H1 (cell line): ENCODE data around the gene UPF1. TPM values are rescaled to one million over a fixed set of nuclear protein-coding genes. Genes with fewer than 3 reads are reported as not detected.

Experiments
- CTCF ChIA-PET: fragments of 300-600 bp; sonication (Branson Sonifier 250); formaldehyde crosslinking; loops from one replicate; lab custom pipeline; 2021; ENCODE audit not compliant: partially characterized antibody; lab: Charles Lee
- POLR2A ChIA-PET: fragments of 300-600 bp; sonication (Branson Sonifier 250); formaldehyde crosslinking; loops from one replicate; lab custom pipeline; 2021; ENCODE audit warnings: inconsistent platforms; ENCODE audit not compliant: partially characterized antibody; lab: Charles Lee
- DNase-seq, 2 experiments: peaks; one replicate each; pipeline versions ENCODE4 v3.0.0 to v3.0.0-alpha.2; 2010 to 2022; ENCODE audit warnings: low spot score in 2 of 2, low read depth in 1 of 2, mixed read lengths in 1 of 2
- FAIRE-seq: peaks from 2 replicates; lab custom pipeline; 2011; peaks lifted over from hg19 to GRCh38; lab: Jason Lieb, UNC
- H2AFZ ChIP-seq: 2 replicates; pipeline ENCODE4 v1.8.1; 2012; ENCODE audit warnings: low read length, inconsistent platforms
- H2AK5ac ChIP-seq: 2 replicates; pipeline ENCODE4 v1.6.1; 2013; ENCODE audit warnings: low read depth, low read length
- H2BK120ac ChIP-seq: replicated peaks from 2 replicates; pipeline ENCODE3; 2013; ENCODE audit warnings: low read depth, low read length, inconsistent platforms
- H2BK12ac ChIP-seq: 2 replicates; pipeline ENCODE4 v1.6.1; 2013; ENCODE audit warnings: low read depth, low read length
- H2BK15ac ChIP-seq: 2 replicates; pipeline ENCODE4 v1.6.1; 2013; ENCODE audit warnings: low read length
- H2BK20ac ChIP-seq: 2 replicates; pipeline ENCODE4 v1.6.1; 2013; ENCODE audit warnings: low read length
- H2BK5ac ChIP-seq: 2 replicates; pipeline ENCODE4 v1.6.1; 2013; ENCODE audit warnings: low read depth, low read length
- H3K14ac ChIP-seq: 2 replicates; pipeline ENCODE4 v1.6.1; 2013; ENCODE audit warnings: inconsistent platforms; ENCODE audit not compliant: insufficient read length
- H3K18ac ChIP-seq: 2 replicates; pipeline ENCODE4 v1.6.1; 2013; ENCODE audit warnings: low read length; ENCODE audit errors: extremely low read depth
- H3K23ac ChIP-seq: 2 replicates; pipeline ENCODE4 v1.6.1; 2013; ENCODE audit warnings: inconsistent platforms; ENCODE audit not compliant: insufficient read length
- H3K23me2 ChIP-seq: 2 replicates; pipeline ENCODE4 v1.6.1; 2013; ENCODE audit warnings: low read depth, low read length
- H3K27ac ChIP-seq: 2 replicates; pipeline ENCODE4 v1.6.1; 2011; ENCODE audit warnings: low read depth, low read length, inconsistent platforms
- H3K27me3 ChIP-seq, 4 experiments: replicated peaks in 1 of 4; 1 replicate in 1 of 4; 2 replicates in 3 of 4; pipeline versions ENCODE4 v1.6.1 to v1.8.1; 2011 to 2013; ENCODE audit warnings: low read length in 3 of 4, mild to moderate bottlenecking in 3 of 4, inconsistent platforms in 2 of 4, mixed read lengths in 2 of 4, moderate library complexity in 1 of 4; ENCODE audit not compliant: control insufficient read depth in 3 of 4, insufficient read depth in 3 of 4; ENCODE audit errors: extremely low read depth in 1 of 4
- H3K36me3 ChIP-seq, 4 experiments: 2 replicates each; pipeline versions ENCODE4 v1.6.1 to v1.8.1; 2011 to 2013; ENCODE audit warnings: mild to moderate bottlenecking in 4 of 4, low read length in 3 of 4, moderate library complexity in 2 of 4, control low read depth in 1 of 4, inconsistent platforms in 1 of 4; ENCODE audit not compliant: insufficient read depth in 4 of 4, control insufficient read depth in 2 of 4
- H3K4ac ChIP-seq: replicated peaks from 2 replicates; pipeline ENCODE3; 2013; ENCODE audit warnings: low read length, low read depth, mixed read lengths, inconsistent platforms; ENCODE audit not compliant: insufficient read length
- H3K4me1 ChIP-seq, 4 experiments: replicated peaks in 1 of 4; 1 replicate in 1 of 4; 2 replicates in 3 of 4; pipeline versions ENCODE4 v1.6.1 to v1.8.1; 2011 to 2013; ENCODE audit warnings: low read length in 3 of 4, inconsistent platforms in 2 of 4, mixed read lengths in 1 of 4; ENCODE audit not compliant: insufficient read depth in 4 of 4, control insufficient read depth in 3 of 4
- H3K4me2 ChIP-seq, 2 experiments: 2 replicates each; pipeline versions ENCODE4 v1.6.1 to v1.8.1; 2011 to 2013; ENCODE audit warnings: low read depth in 2 of 2, low read length in 2 of 2, control low read depth in 1 of 2, inconsistent platforms in 1 of 2, mild to moderate bottlenecking in 1 of 2; ENCODE audit not compliant: insufficient read depth in 1 of 2
- H3K4me3 ChIP-seq, 4 experiments: fragments of 200-600, 300-600 bp in 1 of 4; sonication (generic), shearing (Covaris generic), sonication (Bioruptor Twin) in 1 of 4; 2 replicates each; pipeline versions ENCODE4 v1.5.1 to v1.8.1; 2011 to 2016; ENCODE audit warnings: low read length in 4 of 4, low read depth in 3 of 4, control low read depth in 2 of 4, inconsistent platforms in 2 of 4, mild to moderate bottlenecking in 2 of 4, mixed read lengths in 1 of 4, moderate library complexity in 1 of 4; ENCODE audit not compliant: insufficient read depth in 2 of 4; ENCODE audit errors: extremely low read depth in 1 of 4
- H3K56ac ChIP-seq: replicated peaks from 2 replicates; pipeline ENCODE3; 2013; ENCODE audit warnings: low read depth, mild to moderate bottlenecking, mixed read lengths, low read length, inconsistent platforms; ENCODE audit not compliant: insufficient read length
- H3K79me1 ChIP-seq: 2 replicates; pipeline ENCODE4 v1.6.1; 2013; ENCODE audit warnings: low read depth, low read length, control low read depth
- H3K79me2 ChIP-seq, 2 experiments: 2 replicates each; pipeline versions ENCODE4 v1.6.1 to v1.8.1; 2012 to 2013; ENCODE audit warnings: low read length in 2 of 2, mild to moderate bottlenecking in 2 of 2, inconsistent platforms in 1 of 2; ENCODE audit not compliant: insufficient read depth in 2 of 2, control insufficient read depth in 1 of 2
- H3K9ac ChIP-seq, 4 experiments: replicated peaks in 1 of 4; 1 replicate in 1 of 4; 2 replicates in 3 of 4; pipeline versions ENCODE4 v1.6.1 to v1.8.1; 2011 to 2013; ENCODE audit warnings: low read depth in 3 of 4, low read length in 3 of 4, control low read depth in 2 of 4, mild to moderate bottlenecking in 2 of 4, moderate library complexity in 2 of 4, inconsistent platforms in 1 of 4; ENCODE audit errors: extremely low read depth in 1 of 4
- H3K9me3 ChIP-seq, 2 experiments: 2 replicates each; pipeline versions ENCODE4 v1.6.1 to v1.8.1; 2012 to 2013; ENCODE audit warnings: mild to moderate bottlenecking in 2 of 2, moderate library complexity in 2 of 2, control low read depth in 1 of 2, inconsistent platforms in 1 of 2, low read depth in 1 of 2, low read length in 1 of 2, mixed read lengths in 1 of 2; ENCODE audit not compliant: insufficient read depth in 2 of 2
- H4K20me1 ChIP-seq, 2 experiments: replicated peaks in 1 of 2; 2 replicates each; pipeline versions ENCODE3 to v1.8.1; 2011 to 2013; ENCODE audit warnings: inconsistent platforms in 2 of 2, low read length in 2 of 2, mild to moderate bottlenecking in 1 of 2; ENCODE audit not compliant: insufficient read depth in 2 of 2, control insufficient read depth in 1 of 2
- H4K5ac ChIP-seq: 2 replicates; pipeline ENCODE4 v1.6.1; 2013; ENCODE audit warnings: low read length, low read depth, mixed read lengths, inconsistent platforms; ENCODE audit not compliant: insufficient read length
- H4K8ac ChIP-seq: 2 replicates; pipeline ENCODE4 v1.8.0; 2013; ENCODE audit warnings: mild to moderate bottlenecking, moderate library complexity, low read length, inconsistent platforms; ENCODE audit not compliant: insufficient read depth; ENCODE audit errors: extremely low read depth
- H4K91ac ChIP-seq: replicated peaks from 2 replicates; pipeline ENCODE3; 2013; ENCODE audit warnings: low read length, mixed read lengths, inconsistent platforms; ENCODE audit not compliant: insufficient read length
- BCL11A ChIP-seq, 2 experiments: IDR thresholded peaks; one replicate each; pipeline ENCODE4 v1.6.1; 2011; ENCODE audit warnings: low read depth in 2 of 2, low read length in 2 of 2, mild to moderate bottlenecking in 2 of 2
- CBX5 ChIP-seq: fragments of 300-800, 300-1000 bp; sonication (generic); IDR thresholded peaks from 2 replicates; pipeline ENCODE4 v1.7.1; 2016; ENCODE audit warnings: antibody characterized with exemption, low read length, low read depth
- CBX8 ChIP-seq: fragments of 300-800, 300-1000 bp; sonication (generic); IDR thresholded peaks from 2 replicates; pipeline ENCODE4 v1.7.1; 2016; ENCODE audit warnings: low read depth, low read length, borderline replicate concordance
- CHD2 ChIP-seq: IDR thresholded peaks from 2 replicates; pipeline ENCODE4 v1.6.1; 2012; ENCODE audit warnings: low read length, improper control_type of control experiment
- JUND ChIP-seq: IDR thresholded peaks from 2 replicates; pipeline ENCODE4 v1.6.1; 2011; ENCODE audit warnings: mild to moderate bottlenecking, improper control_type of control experiment, low read length
- KDM4A ChIP-seq: IDR thresholded peaks from one replicate; pipeline ENCODE4 v1.7.1; 2012; ENCODE audit warnings: low read depth, mild to moderate bottlenecking, moderate library complexity, low read length, inconsistent platforms; ENCODE audit not compliant: severe bottlenecking
- KDM5A ChIP-seq: fragments of 200-600 bp; IDR thresholded peaks from 2 replicates; pipeline ENCODE4 v1.7.1; 2012; ENCODE audit warnings: mild to moderate bottlenecking, low read length, inconsistent platforms, mixed read lengths
- NANOG ChIP-seq: IDR thresholded peaks from 2 replicates; pipeline ENCODE4 v1.6.1; 2011; ENCODE audit warnings: low read length, low read depth, mild to moderate bottlenecking, inconsistent platforms; ENCODE audit not compliant: insufficient read depth, poor library complexity, severe bottlenecking
- RNF2 ChIP-seq: fragments of 200-900, 300-1000 bp; sonication (generic); IDR thresholded peaks from 2 replicates; pipeline ENCODE4 v1.7.1; 2016; ENCODE audit warnings: borderline replicate concordance, low read depth, mild to moderate bottlenecking, antibody characterized with exemption, low read length; ENCODE audit not compliant: poor library complexity, severe bottlenecking; ENCODE audit errors: missing control alignments
- RXRA ChIP-seq: IDR thresholded peaks from 2 replicates; pipeline ENCODE4 v1.6.1; 2011; ENCODE audit warnings: low read depth, mild to moderate bottlenecking, low read length, moderate library complexity; ENCODE audit not compliant: insufficient read depth
- SAP30 ChIP-seq: fragments of 300-600 bp; sonication (generic); IDR thresholded peaks from 2 replicates; pipeline ENCODE4 v1.7.1; 2012; ENCODE audit warnings: low read length, moderate library complexity, mild to moderate bottlenecking, inconsistent platforms; ENCODE audit not compliant: insufficient read depth, insufficient replicate concordance
- SUZ12 ChIP-seq: fragments of 200-600 bp; sonication (generic); IDR thresholded peaks from 2 replicates; pipeline ENCODE4 v1.6.1; 2012; ENCODE audit warnings: mild to moderate bottlenecking, inconsistent platforms, low read length, moderate library complexity, mixed read lengths
- WGBS, 2 experiments: shearing (Covaris generic) in 1 of 2; methylation state at CpG; one replicate each; pipeline versions ENCODE4 v1.1.6 to v1.1.7; 2013 to 2015; ENCODE audit warnings: low lambda C conversion rate in 2 of 2, mixed read lengths in 2 of 2, inconsistent platforms in 1 of 2, low coverage in 1 of 2, missing lambda C conversion rate in 1 of 2; ENCODE audit not compliant: insufficient replicate concordance in 2 of 2, insufficient coverage in 1 of 2, insufficient read length in 1 of 2; ENCODE audit errors: extremely low coverage in 1 of 2, missing lambda C conversion rate in 1 of 2; 5-methylcytosine and 5-hydroxymethylcytosine counted together
- polyA plus RNA-seq, 7 experiments: library from polyadenylated mRNA; depleted of rRNA in 3 of 7; stranded (reverse) in 5 of 7; unstranded in 2 of 7; fragments of >200 nt in 5 of 7; fragments of 200-250 nt in 2 of 7; gene quantifications; 1 replicate in 5 of 7; 2 replicates in 1 of 7; 4 replicates in 1 of 7; pipeline versions ENCODE4 v1.2.1 to v1.2.3, GENCODE V29; 2011 to 2013; ENCODE audit warnings: missing spikeins in 2 of 7, mixed read lengths in 2 of 7
- total RNA-seq: library from RNA; stranded (reverse); fragmentation: NEBNext Ultra II Directional; extraction: Animal tissue kit (Norgen Biotek cat#: 25700); gene quantifications from 2 replicates; pipeline ENCODE4 v1.2.1, GENCODE V29; 2021

The UPF1 gene
- total and polyA plus RNA-seq, 2 of the 8 experiments (the other 6 are each of a cell fraction or from before 2014, with no cell fraction given) = 46.4 to 62.0 TPM

- H3K4me2 ChIP-seq = peak overlapping the region; percentile 60 to 75
- WGBS, 2 experiments = 46% methylated on average over 17 of the region's 21 CpGs; no CpG with 5 or more reads in 1 of the 2 experiments
- CTCF ChIA-PET = interaction anchor here (0.7 to 1.0 kb wide), 4 partner anchors 18 to 340 kb away, joined by 3 to 4 read pairs (median 3); no protein-coding TSS in a partner anchor
- TF ChIP-seq KDM4A (no peak), BCL11A (IDR thresholded peaks at IDR 0.05; ENCODE audit: low read depth in 2 of 2, low read length in 2 of 2) (no peak), NANOG (no peak), SUZ12 (no peak), SAP30 (no peak), CHD2 (no peak), KDM5A (no peak), RXRA (no peak), CBX8 (no peak), RNF2 (no peak), CBX5 (no peak), JUND (no peak)
Observed at GRCh38 chr19:18791315-18791678, 40.5 kb upstream of the UPF1 start.

More at GRCh38 chr19:18791315-18791678, 40.5 kb upstream of the UPF1 start:
- no peak overlapping the region for H3K9ac ChIP-seq
- no peak overlapping the region for H3K27ac ChIP-seq
- no peak overlapping the region; the same call in 1 of the 2 replicates for H3K18ac ChIP-seq
- DNase-seq = no peak
- FAIRE-seq = no peak
- no peak overlapping the region for H4K91ac ChIP-seq
- no peak overlapping the region for H3K56ac ChIP-seq
- no peak overlapping the region for H4K5ac ChIP-seq
- H3K4ac ChIP-seq = no peak overlapping the region
- POLR2A ChIA-PET = interaction anchor here (0.7 to 1.4 kb wide), 3 partner anchors 16 to 41 kb away, joined by 4 to 6 read pairs (median 5); partner anchors contain the start of gene UPF1
- no peak overlapping the region for H2AK5ac ChIP-seq
- peak overlapping the region in 1 of 4 experiments; percentile 59; a peak in 2 of 8 replicates for H3K4me3 ChIP-seq
- H2BK120ac ChIP-seq = no peak overlapping the region
- no peak overlapping the region for H3K23ac ChIP-seq
- no peak overlapping the region for H2AFZ ChIP-seq
- H2BK20ac ChIP-seq = no peak overlapping the region
- no peak overlapping the region for H3K14ac ChIP-seq
- H2BK5ac ChIP-seq = no peak overlapping the region
- H3K9me3 ChIP-seq = no peaks in the 10 kb centered on the region; a peak in 1 of 4 replicates
- H3K27me3 ChIP-seq = peaks cover 74 to 93% (median 90%) of the 10 kb centered on the region in 4 experiments
- H2BK12ac ChIP-seq = no peak overlapping the region
- H3K4me1 ChIP-seq = peaks cover 0 to 30% (median 16%) of the 10 kb centered on the region in 4 experiments; a peak in 6 of 7 replicates
- no peaks in the 10 kb centered on the region for H3K79me2 ChIP-seq
- H3K36me3 ChIP-seq = peaks cover 0 to 7% (median 0%) of the 10 kb centered on the region in 4 experiments; a peak in 1 of 8 replicates
- no peaks in the 10 kb centered on the region for H3K79me1 ChIP-seq
- H2BK15ac ChIP-seq = no peak overlapping the region
- H4K8ac ChIP-seq = no peak overlapping the region
- peaks cover 4 to 25% of the 10 kb centered on the region in 2 experiments for H4K20me1 ChIP-seq
- peaks cover 23% of the 10 kb centered on the region for H3K23me2 ChIP-seq
